H9 (cell line): Measurements from ENCODE around the gene CACNA2D3. TPM values are rescaled to one million over a fixed set of nuclear protein-coding genes. Genes with fewer than 3 reads are reported as not detected.

Experiments used
- DNase-seq: peaks from one replicate; pipeline ENCODE4 v3.0.0-alpha.2; 2017
- H2AFZ ChIP-seq: one replicate; pipeline ENCODE4 v1.6.1; 2013; ENCODE audit warnings: mild to moderate bottlenecking, low read length, control low read depth, moderate library complexity
- H2AK5ac ChIP-seq: 2 replicates; pipeline ENCODE4 v1.6.1; 2013; ENCODE audit warnings: low read length, control low read depth, mixed read lengths; ENCODE audit not compliant: insufficient read length
- H2BK120ac ChIP-seq: one replicate; pipeline ENCODE4 v1.6.1; 2013; ENCODE audit warnings: low read depth, mild to moderate bottlenecking, low read length, control low read depth, inconsistent platforms; ENCODE audit not compliant: poor library complexity, severe bottlenecking
- H2BK12ac ChIP-seq: 2 replicates; pipeline ENCODE4 v1.6.1; 2013; ENCODE audit warnings: low read length, control low read depth, mixed read lengths, low read depth; ENCODE audit not compliant: insufficient read length
- H2BK15ac ChIP-seq: 2 replicates; pipeline ENCODE4 v1.6.1; 2013; ENCODE audit warnings: low read depth, low read length, control low read depth
- H2BK20ac ChIP-seq: one replicate; pipeline ENCODE4 v1.6.1; 2013; ENCODE audit warnings: low read depth, mild to moderate bottlenecking, low read length, control low read depth, inconsistent platforms; ENCODE audit not compliant: poor library complexity, severe bottlenecking
- H2BK5ac ChIP-seq: 2 replicates; pipeline ENCODE4 v1.6.1; 2013; ENCODE audit warnings: low read length, control low read depth, mixed read lengths; ENCODE audit not compliant: insufficient read length
- H3K14ac ChIP-seq: 2 replicates; pipeline ENCODE4 v1.6.1; 2013; ENCODE audit warnings: low read length, control low read depth; ENCODE audit not compliant: insufficient read depth
- H3K18ac ChIP-seq: 2 replicates; pipeline ENCODE4 v1.6.1; 2013; ENCODE audit warnings: low read depth, mild to moderate bottlenecking, mixed read lengths, low read length, control low read depth; ENCODE audit not compliant: insufficient read length
- H3K23ac ChIP-seq: 2 replicates; pipeline ENCODE4 v1.6.1; 2013; ENCODE audit warnings: low read length, control low read depth, mixed read lengths, low read depth; ENCODE audit not compliant: insufficient read length
- H3K23me2 ChIP-seq: 2 replicates; pipeline ENCODE4 v1.6.1; 2013; ENCODE audit warnings: low read depth, mild to moderate bottlenecking, mixed read lengths, low read length, control low read depth; ENCODE audit not compliant: insufficient read length, poor library complexity, severe bottlenecking
- H3K27ac ChIP-seq: 2 replicates; pipeline ENCODE4 v1.5.1; 2013; ENCODE audit warnings: low read length, control low read depth, mixed read lengths, low read depth; ENCODE audit not compliant: insufficient read length
- H3K27me3 ChIP-seq: 2 replicates; pipeline ENCODE4 v1.6.1; 2013; ENCODE audit warnings: low read length, control low read depth, inconsistent platforms; ENCODE audit not compliant: insufficient read depth
- H3K4ac ChIP-seq: 2 replicates; pipeline ENCODE4 v1.6.1; 2013; ENCODE audit warnings: low read depth, mild to moderate bottlenecking, control low read depth, inconsistent platforms, low read length, moderate library complexity
- H3K4me1 ChIP-seq: 2 replicates; pipeline ENCODE4 v1.6.1; 2013; ENCODE audit warnings: low read length, control low read depth, inconsistent platforms; ENCODE audit not compliant: insufficient read depth
- H3K4me2 ChIP-seq: 2 replicates; pipeline ENCODE4 v1.6.1; 2013; ENCODE audit warnings: low read length, control low read depth, mixed read lengths; ENCODE audit not compliant: insufficient read length, insufficient read depth
- H3K56ac ChIP-seq: 2 replicates; pipeline ENCODE4 v1.6.1; 2013; ENCODE audit warnings: low read depth, mild to moderate bottlenecking, mixed read lengths, low read length, control low read depth; ENCODE audit not compliant: insufficient read length
- H3K79me1 ChIP-seq: 2 replicates; pipeline ENCODE4 v1.6.1; 2013; ENCODE audit warnings: low read depth, mild to moderate bottlenecking, moderate library complexity, low read length, control low read depth, inconsistent platforms; ENCODE audit not compliant: insufficient read depth, poor library complexity, severe bottlenecking
- H3K79me2 ChIP-seq: 2 replicates; pipeline ENCODE4 v1.6.1; 2013; ENCODE audit warnings: low read length, control low read depth, inconsistent platforms; ENCODE audit not compliant: insufficient read depth
- H3K9ac ChIP-seq: 2 replicates; pipeline ENCODE4 v1.6.1; 2013; ENCODE audit warnings: low read length, control low read depth, mixed read lengths; ENCODE audit not compliant: insufficient read length; ENCODE audit errors: extremely low read depth
- H3K9me3 ChIP-seq: one replicate; pipeline ENCODE4 v1.6.1; 2013; ENCODE audit warnings: low read depth, low read length, inconsistent platforms; ENCODE audit not compliant: control insufficient read depth
- H3T11ph ChIP-seq: one replicate; pipeline ENCODE4 v1.6.1; 2013; ENCODE audit warnings: mild to moderate bottlenecking, low read length, control low read depth, inconsistent platforms
- H4K20me1 ChIP-seq: one replicate; pipeline ENCODE4 v1.6.1; 2013; ENCODE audit not compliant: control insufficient read depth, insufficient read length, insufficient read depth
- H4K5ac ChIP-seq: 2 replicates; pipeline ENCODE4 v1.6.1; 2013; ENCODE audit warnings: low read depth, mild to moderate bottlenecking, mixed read lengths, low read length, control low read depth; ENCODE audit not compliant: insufficient read length
- H4K8ac ChIP-seq: replicated peaks from 2 replicates; pipeline ENCODE4 v1.6.1; 2013; ENCODE audit warnings: low read length, control low read depth, mixed read lengths, low read depth; ENCODE audit not compliant: insufficient read length
- H4K91ac ChIP-seq: 2 replicates; pipeline ENCODE4 v1.6.1; 2013; ENCODE audit warnings: low read depth, mild to moderate bottlenecking, moderate library complexity, mixed read lengths, low read length, control low read depth; ENCODE audit not compliant: insufficient read length
- H3K27ac Mint-ChIP-seq, 3 experiments: 2 replicates in 2 of 3; 3 replicates in 1 of 3; pipeline ENCODE4 v1.8.0; 2020 to 2021; ENCODE audit warnings: mixed read lengths in 3 of 3, mild to moderate bottlenecking in 1 of 3, moderate library complexity in 1 of 3
- H3K27me3 Mint-ChIP-seq: 2 replicates; pipeline ENCODE4 v1.8.0; 2021; ENCODE audit warnings: low read depth, mild to moderate bottlenecking, moderate library complexity, mixed read lengths
- H3K36me3 Mint-ChIP-seq, 3 experiments: 2 replicates in 2 of 3; 3 replicates in 1 of 3; pipeline ENCODE4 v1.8.0; 2020 to 2021; ENCODE audit warnings: low read depth in 3 of 3, mixed read lengths in 3 of 3; ENCODE audit not compliant: insufficient read depth in 1 of 3
- H3K4me1 Mint-ChIP-seq, 2 experiments: 2 replicates each; pipeline ENCODE4 v1.8.0; 2020; ENCODE audit warnings: mixed read lengths in 2 of 2
- H3K4me3 Mint-ChIP-seq, 2 experiments: 2 replicates in 1 of 2; 3 replicates in 1 of 2; pipeline ENCODE4 v1.8.0; 2020 to 2021; ENCODE audit warnings: mild to moderate bottlenecking in 2 of 2, mixed read lengths in 2 of 2, moderate library complexity in 1 of 2
- H3K9me3 Mint-ChIP-seq, 2 experiments: 2 replicates in 1 of 2; 3 replicates in 1 of 2; pipeline ENCODE4 v1.8.0; 2020; ENCODE audit warnings: mild to moderate bottlenecking in 2 of 2, mixed read lengths in 2 of 2, moderate library complexity in 1 of 2
- CTCF ChIP-seq: fragments of 200-600 bp; sonication (generic); conservative IDR thresholded peaks from 3 replicates; pipeline ENCODE4 v1.8.0; 2021; ENCODE audit warnings: antibody characterized with exemption, mild to moderate bottlenecking
- total RNA-seq: library from RNA; stranded (reverse); gene quantifications from 2 replicates; pipeline ENCODE4 v1.2.1, GENCODE V29; 2021

The CACNA2D3 gene
- total RNA-seq, 1 experiment from 2014 or later = 3.2 TPM

GRCh38 chr3:54565956-54566355 is 443.6 kb downstream of the CACNA2D3 start:
- H2AFZ ChIP-seq = no peak overlapping the region
- H4K20me1 ChIP-seq = no peaks in the 10 kb centered on the region
- no peak overlapping the region for H2BK15ac ChIP-seq
- no peaks in the 10 kb centered on the region for H3K4me1 ChIP-seq
- no peak overlapping the region for H3K23ac ChIP-seq
- TF ChIP-seq CTCF = no peak
- no peak overlapping the region for H2BK12ac ChIP-seq
- no peak overlapping the region for H3K4ac ChIP-seq
- H3K79me1 ChIP-seq = no peaks in the 10 kb centered on the region
- H2BK120ac ChIP-seq = no peak overlapping the region
- Mint-ChIP-seq H3K9me3 (peaks cover 0 to 4% of the 10 kb centered on the region in 2 experiments; a peak in 2 of 5 replicates), H3K27ac (no peak overlapping the region), H3K4me1 (peaks cover 5 to 7% of the 10 kb centered on the region in 2 experiments; a peak in 3 of 4 replicates), H3K27me3 (no peaks in the 10 kb centered on the region; the same call in 1 of the 2 replicates), H3K4me3 (no peak overlapping the region), H3K36me3 (no peaks in the 10 kb centered on the region; a peak in 1 of 7 replicates)
- H3K79me2 ChIP-seq = no peaks in the 10 kb centered on the region
- no peak overlapping the region for H4K5ac ChIP-seq
- H3K56ac ChIP-seq = no peak overlapping the region
- H3T11ph ChIP-seq = no peak overlapping the region
- H3K27ac ChIP-seq = no peak overlapping the region
- H3K23me2 ChIP-seq = no peaks in the 10 kb centered on the region
- no peak for DNase-seq
- H2BK5ac ChIP-seq = no peak overlapping the region
- no peak overlapping the region for H2AK5ac ChIP-seq
- no peak overlapping the region for H2BK20ac ChIP-seq
- no peak overlapping the region for H3K14ac ChIP-seq
- H3K9me3 ChIP-seq = no peaks in the 10 kb centered on the region
- no peak overlapping the region for H4K8ac ChIP-seq
- H3K4me2 ChIP-seq = no peak overlapping the region
- H4K91ac ChIP-seq = no peak overlapping the region
- no peaks in the 10 kb centered on the region for H3K27me3 ChIP-seq
- H3K18ac ChIP-seq = no peak overlapping the region
- H3K9ac ChIP-seq = no peak overlapping the region
